DND-41 (cell line): ENCODE measurements around the gene FARSA.

Experiments
- EZH2 ChIP-seq: IDR thresholded peaks from 3 replicates; pipeline ENCODE4 v1.6.1; 2012; ENCODE audit warnings: borderline replicate concordance, low read depth, mild to moderate bottlenecking, moderate library complexity, low read length, inconsistent platforms; ENCODE audit not compliant: severe bottlenecking
- TF ChIP-seq, protein P1 (sequence below): IDR thresholded peaks from 2 replicates; pipeline ENCODE4 v1.5.1; 2012; ENCODE audit warnings: borderline replicate concordance, low read length, moderate library complexity, mild to moderate bottlenecking; ENCODE audit not compliant: poor library complexity, severe bottlenecking; ENCODE audit errors: extremely low read depth

DNA sequence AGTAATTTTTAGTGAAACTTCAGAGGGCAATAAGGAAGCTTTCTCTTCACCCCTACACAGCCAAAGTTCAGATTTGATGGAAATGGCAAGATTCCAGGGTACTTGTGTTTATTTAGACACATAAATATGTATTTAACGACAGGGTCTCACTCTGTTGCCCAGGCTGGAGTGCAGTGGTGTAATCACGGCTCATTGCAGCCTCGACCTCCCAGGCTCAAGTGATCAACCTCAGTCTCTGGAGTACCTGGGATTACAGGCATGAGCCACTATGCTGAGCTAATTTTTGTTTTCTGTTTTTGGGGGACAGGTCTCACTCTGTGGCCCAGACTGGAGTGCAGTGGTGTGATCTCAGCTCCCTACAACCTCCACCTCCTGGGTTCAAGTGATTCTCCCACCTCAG lies 12.5 kb downstream of the FARSA start:
- TF ChIP-seq, protein P1, sequence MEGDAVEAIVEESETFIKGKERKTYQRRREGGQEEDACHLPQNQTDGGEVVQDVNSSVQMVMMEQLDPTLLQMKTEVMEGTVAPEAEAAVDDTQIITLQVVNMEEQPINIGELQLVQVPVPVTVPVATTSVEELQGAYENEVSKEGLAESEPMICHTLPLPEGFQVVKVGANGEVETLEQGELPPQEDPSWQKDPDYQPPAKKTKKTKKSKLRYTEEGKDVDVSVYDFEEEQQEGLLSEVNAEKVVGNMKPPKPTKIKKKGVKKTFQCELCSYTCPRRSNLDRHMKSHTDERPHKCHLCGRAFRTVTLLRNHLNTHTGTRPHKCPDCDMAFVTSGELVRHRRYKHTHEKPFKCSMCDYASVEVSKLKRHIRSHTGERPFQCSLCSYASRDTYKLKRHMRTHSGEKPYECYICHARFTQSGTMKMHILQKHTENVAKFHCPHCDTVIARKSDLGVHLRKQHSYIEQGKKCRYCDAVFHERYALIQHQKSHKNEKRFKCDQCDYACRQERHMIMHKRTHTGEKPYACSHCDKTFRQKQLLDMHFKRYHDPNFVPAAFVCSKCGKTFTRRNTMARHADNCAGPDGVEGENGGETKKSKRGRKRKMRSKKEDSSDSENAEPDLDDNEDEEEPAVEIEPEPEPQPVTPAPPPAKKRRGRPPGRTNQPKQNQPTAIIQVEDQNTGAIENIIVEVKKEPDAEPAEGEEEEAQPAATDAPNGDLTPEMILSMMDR: no peak
- no peak for TF ChIP-seq EZH2
